Activated gamma-delta T cell treated with Interleukin-2 at 50 U/mL for 16 hours (primary cell): ENCODE results near the gene KCNH1.

Experiments used
- DNase-seq: peaks from one replicate; pipeline ENCODE4 v3.0.0-alpha.2; 2020

Gene KCNH1

DNA sequence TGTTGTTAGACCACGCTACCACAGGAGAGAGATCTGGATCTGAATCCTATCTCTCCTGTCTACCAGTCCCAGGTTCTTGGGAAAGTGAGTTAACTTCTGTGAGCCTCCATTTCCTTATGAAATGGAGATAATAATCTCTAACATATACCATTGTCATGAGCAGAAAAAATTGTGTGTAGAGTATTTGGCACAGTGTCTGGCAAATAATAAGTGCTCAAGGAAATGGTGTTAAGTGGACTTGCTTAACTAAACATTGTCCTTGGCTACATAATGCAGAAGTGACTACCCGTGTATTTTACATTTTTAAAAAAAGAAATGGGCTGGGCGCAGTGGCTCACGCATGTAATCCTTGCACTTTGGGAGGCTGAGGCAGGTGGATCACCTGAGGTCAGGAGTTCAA, 217.4 kb downstream of the KCNH1 start:
- DNase-seq, result no peak

- DNase-seq, result no peak
Observed at GRCh38 chr1:210915890-210916507, 217.9 kb downstream of the KCNH1 start.

- DNase-seq, result no peak
Observed at GRCh38 chr1:210912752-210913151, 221.2 kb downstream of the KCNH1 start.

DNA sequence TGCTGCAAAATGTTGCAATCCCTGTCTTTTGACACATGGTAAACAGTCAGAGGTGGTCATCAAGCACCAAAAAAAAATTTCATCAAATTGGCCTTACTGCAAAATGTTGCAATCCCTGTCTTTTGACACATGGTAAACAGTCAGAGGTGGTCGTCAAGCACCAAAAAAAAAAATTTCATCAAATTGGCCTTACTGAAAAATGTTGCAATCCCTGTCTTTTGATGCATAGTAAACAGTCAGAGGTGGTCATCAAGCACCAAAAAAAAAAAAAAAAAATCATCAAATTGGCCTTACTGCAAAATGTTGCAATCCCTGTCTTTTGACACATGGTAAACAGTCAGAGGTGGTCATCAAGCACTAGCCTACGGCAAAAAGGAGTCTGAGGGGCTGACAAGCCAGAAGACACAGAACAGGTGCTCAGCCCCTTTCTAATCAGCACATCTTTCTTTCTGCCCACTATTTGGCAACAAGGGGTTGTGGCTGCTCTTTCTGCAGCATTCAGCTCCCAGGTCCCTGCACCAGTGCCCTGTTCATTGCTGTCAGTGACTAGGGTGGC, 223.8 kb downstream of the KCNH1 start:
- DNase-seq, result no peak

GRCh38 chr1:210908791-210909190, 225.2 kb downstream of the KCNH1 start:
- no peak for DNase-seq

DNA sequence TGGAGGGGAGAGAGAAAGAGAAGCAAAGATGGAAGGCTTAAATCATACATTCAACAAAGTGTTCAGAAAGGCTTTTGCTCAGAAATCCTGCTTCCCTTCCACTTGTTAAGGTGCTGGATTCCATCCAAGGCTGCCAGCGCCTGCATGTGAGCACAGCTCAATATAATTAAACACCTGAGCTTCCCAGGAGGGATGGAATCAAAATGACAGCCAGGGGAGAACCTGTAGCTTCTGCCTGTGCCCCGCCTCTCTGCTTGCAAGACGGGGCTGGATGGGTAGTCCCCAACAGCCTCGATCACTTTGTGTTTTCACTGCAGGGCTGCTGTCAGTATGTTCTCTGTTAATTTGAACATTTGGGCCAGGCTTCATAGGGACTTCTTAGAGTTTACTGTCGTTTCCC, 225.7 kb downstream of the KCNH1 start:
- DNase-seq, result no peak

DNA sequence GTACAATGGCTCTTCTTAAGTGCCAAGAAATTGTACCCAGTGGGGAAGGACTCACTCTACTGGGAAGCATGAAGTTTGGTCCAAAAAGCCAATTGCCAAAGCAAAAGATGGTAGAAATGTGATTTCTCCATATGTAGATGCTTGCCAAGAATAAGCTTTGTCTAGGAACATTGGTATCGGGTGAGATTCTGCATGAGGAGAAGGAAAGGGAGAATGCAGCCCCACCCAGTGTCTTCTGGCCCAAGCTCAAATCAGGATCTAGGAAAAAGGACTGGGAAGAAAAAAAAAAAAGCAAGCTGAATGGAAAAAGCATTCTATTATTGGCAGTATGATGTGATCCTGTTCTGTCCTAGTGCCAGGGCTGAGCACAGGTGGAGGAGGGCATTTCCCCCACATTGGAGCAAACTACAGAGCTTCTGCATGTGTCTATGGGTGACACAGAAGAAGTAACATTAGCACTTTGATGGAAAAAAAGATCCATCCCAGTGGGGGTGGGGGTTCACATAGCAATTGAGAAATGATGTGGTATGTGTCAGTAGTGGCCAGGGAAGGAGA, 226.6 kb downstream of the KCNH1 start:
- no peak for DNase-seq

DNA sequence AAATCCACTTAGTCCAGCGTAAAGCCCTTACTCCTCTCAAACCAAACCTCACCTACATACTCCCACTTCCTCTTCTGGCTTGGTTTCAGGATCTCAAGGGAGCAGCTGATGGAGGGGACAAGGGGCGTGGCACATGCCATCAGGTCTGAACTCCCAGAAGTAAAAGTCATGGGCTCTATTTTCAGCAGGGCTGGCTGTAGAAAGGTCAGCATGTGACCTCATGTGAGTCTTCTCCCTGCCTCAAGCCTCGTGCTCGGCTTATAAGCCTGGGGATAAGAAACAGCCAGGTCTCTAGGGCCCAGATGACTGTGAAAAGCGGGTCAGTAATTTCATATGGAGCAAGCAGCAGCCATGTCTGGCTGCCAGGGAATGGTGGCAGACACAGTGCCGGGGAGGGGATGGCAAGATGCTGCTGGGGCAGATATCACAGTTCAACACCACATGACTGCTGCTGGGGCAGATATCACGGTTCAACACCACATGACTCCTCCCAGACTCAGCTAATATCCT, 227.9 kb downstream of the KCNH1 start:
- DNase-seq, result no peak

DNA sequence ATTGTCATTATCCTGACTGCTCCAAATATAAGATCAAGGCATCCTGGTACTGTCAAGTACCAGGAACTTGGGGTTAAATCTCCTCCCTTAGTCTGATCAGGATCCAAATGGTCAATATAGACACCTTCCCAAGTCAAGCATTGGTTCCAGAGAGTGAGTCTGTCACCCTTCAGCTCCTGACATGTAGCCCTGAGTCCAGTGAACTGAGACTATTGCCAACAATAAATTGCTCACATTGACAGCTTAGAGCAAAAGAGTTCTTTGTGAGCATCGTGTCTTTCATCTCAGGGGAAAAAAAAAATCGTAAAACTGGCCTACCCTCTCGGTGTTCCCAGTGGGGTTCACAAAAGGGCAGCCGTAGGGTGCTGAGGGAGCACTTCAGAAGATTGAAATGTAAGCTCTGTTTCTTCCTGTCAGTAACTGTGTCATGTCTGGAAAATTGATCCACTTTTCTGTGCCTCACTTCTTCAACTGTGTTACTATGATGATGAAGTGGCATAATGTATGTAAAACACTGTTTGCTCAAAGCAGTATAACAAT, 228.5 kb downstream of the KCNH1 start:
- no peak for DNase-seq

DNA sequence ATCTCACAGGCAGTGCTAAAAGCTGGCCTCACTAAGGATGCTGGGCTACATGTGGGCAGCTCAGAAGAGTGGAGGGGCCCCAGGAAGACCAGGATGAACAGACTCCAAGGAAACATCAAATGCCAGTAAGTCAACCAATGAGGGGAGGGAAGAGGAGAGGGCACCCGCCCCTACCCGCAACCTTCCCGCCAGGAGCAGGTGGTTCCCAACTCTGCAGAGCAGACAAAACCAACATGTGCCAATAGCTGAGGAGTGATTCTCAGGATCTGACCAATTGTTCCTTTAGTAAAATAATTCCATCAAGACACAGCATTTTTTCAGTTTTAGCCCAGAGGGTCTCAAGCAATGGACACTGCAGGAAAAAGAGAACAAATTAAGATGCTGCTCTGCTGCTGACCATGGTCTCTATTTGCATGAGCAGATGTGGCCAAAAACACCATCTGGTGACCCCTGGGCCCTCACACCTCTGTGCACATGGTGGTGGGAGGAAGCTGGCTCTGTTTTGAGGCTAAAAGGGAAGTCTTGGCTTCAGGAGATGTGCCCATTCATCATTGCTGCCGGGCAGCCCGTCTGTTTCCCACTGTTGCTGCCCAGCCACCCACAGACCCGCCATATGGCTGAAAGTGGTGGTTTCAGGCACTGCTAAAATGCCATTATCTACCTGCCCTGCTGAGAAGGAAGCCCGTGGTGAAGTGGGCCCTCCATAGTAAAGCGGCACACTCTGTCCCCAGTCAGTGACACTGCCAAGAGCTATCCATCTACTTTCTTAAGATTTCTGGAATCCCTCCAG, 231.8 kb downstream of the KCNH1 start:
- DNase-seq, result no peak

- no peak for DNase-seq
Observed at GRCh38 chr1:210900820-210901219, 233.1 kb downstream of the KCNH1 start.

DNA sequence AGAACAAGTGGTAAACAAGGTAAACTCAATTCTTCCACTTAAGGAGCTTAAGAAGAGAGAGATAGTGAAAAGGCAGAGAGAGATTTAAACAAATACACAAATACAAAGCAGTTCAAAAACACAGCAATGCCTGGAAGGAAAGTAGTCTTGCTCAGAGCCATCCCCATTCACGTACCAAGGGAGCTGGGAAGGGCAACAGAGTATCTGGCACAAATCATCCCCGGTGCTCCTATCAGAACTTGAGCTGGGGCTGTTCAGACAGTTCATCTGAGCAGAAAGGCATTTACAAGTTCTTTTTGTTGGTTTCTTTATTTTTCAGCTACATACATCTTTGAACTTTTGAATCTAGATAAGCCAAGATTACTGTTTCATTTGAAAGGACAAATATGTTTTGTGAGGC, 233.9 kb downstream of the KCNH1 start:
- DNase-seq, result no peak

GRCh38 chr1:210899676-210900075, 234.3 kb downstream of the KCNH1 start:
- no peak for DNase-seq

DNA sequence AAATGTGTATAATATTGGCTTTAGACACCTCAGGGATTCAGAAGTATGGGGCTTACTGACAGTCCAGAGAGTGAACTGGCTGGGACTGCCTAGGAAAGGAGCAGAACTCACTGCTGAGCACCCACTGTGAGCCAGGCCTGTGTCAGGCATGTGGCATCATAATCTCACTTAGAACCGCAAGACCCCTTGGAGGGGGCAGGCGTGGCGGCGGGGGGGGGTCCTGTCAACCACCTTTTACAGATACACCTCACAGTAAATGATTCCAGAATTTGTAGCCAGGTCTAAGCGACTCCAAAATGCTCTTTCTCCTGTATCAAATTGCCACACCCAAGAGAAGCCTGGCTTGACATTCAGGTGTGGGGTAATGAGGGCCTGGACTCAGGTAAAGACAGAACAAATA, 235.5 kb downstream of the KCNH1 start:
- DNase-seq, result no peak

DNA sequence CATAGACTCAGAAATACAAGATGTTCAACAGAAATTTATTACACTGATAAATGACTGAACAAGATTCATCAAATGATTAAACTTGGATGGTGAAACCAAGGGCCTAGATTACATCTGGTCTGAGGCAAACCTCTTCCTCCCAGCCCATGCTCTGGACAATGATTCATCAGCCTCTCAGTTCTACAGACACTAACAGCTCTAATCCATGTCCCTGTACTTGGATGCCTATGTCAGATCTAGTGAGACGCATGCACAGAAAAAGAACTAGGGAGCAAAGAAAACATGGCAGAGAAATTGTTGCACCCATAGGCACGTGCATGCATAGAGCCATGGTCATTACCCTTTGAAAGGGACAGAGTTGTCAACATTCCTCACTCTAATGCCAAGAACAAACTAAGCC, 250.1 kb downstream of the KCNH1 start:
- DNase-seq, result no peak

GRCh38 chr1:210882414-210883221, 251.3 kb downstream of the KCNH1 start:
- no peak for DNase-seq

GRCh38 chr1:210878564-210878963, 255.4 kb downstream of the KCNH1 start:
- DNase-seq, result no peak

DNA sequence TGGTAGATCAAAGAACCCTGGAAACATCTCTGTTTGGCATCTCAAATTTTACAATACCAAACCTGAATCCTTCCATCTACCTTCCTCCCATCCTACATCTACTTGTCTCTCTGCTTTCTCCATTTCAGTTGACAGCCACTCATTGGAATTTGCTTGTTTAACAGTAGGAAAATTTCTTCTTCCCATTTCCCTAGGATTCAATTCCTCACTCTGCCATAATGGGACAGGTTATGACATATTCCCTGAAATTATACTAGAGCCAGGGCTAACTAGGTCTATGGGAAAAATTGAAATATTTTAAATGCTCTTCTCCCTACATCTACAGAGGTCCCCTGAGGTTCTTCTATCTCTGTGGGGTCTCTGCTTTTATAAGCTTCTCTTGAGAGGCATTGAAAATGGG, 257.7 kb downstream of the KCNH1 start:
- no peak for DNase-seq

GRCh38 chr1:210866532-210866931, 267.4 kb downstream of the KCNH1 start:
- DNase-seq, result no peak

DNA sequence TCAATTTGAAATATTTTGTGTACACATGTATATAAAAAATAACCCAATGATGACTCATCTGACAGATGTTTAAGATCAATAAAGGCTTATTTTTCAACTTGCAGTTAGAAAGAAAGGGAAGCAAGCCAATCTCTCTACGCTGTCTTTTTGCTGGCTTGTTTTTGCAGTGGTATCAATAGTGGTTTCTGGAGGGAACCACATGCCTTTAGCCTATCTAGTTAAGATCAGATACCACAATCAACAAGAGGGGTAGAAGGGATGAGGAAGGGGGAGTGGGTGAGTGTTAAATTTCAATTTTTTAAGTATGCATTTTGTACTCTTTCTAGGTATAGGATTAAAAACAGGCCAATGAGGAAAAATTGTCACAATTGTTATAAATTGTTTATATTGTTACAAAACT, 276.2 kb downstream of the KCNH1 start:
- no peak for DNase-seq

GRCh38 chr1:210857146-210857663, 276.7 kb downstream of the KCNH1 start:
- DNase-seq, result no peak

GRCh38 chr1:210855440-210855839, 278.5 kb downstream of the KCNH1 start:
- no peak for DNase-seq

DNA sequence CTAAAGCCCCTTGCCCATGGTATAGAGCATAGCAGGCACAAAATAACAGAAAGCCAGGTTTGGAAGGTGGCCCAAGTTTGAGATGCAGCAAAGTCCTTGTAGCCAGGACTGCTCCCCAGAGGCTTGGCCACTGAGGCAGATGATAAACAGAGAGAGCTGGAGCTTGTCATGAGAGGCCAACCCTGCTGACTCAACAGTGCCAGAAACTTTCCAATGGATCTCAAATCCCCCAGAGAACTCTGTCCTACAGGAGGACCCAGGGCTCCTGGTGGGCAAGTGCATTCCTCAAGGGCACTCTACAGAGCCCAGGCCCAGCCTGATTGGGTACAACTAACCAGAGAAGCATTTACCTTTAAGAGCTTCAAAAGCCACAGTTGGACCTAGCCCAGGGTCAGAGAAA, 280.7 kb downstream of the KCNH1 start:
- DNase-seq, result no peak
